Astrocyte (in vitro differentiated cells and primary cell): ENCODE data around the gene ERICH3.

Experiments
- CTCF ChIP-seq: IDR thresholded peaks from 2 replicates; pipeline ENCODE4 v1.5.1; 2011; ENCODE audit warnings: low read depth, mild to moderate bottlenecking, inconsistent platforms, low read length, moderate library complexity; ENCODE audit not compliant: insufficient read depth
- EZH2 ChIP-seq: IDR thresholded peaks from 2 replicates; pipeline ENCODE4 v1.6.1; 2012; ENCODE audit warnings: mild to moderate bottlenecking, low read length, inconsistent platforms; ENCODE audit not compliant: insufficient read depth

- TF ChIP-seq CTCF (no peak), EZH2 (no peak)
Measured at GRCh38 chr1:74587888-74588287, 85.7 kb downstream of the ERICH3 start.
